ENCODE results near the gene PCDH8. TPM values are rescaled to one million over a fixed set of nuclear protein-coding genes. Genes with fewer than 3 reads are reported as not detected.

Gene PCDH8
- total and polyA plus RNA-seq, 10 of the 15 experiments (the other 5 are each of a cell fraction or from before 2014, with no cell fraction given), result 0.03 to 0.86 (median 0.45) TPM; not detected in 1

DNA sequence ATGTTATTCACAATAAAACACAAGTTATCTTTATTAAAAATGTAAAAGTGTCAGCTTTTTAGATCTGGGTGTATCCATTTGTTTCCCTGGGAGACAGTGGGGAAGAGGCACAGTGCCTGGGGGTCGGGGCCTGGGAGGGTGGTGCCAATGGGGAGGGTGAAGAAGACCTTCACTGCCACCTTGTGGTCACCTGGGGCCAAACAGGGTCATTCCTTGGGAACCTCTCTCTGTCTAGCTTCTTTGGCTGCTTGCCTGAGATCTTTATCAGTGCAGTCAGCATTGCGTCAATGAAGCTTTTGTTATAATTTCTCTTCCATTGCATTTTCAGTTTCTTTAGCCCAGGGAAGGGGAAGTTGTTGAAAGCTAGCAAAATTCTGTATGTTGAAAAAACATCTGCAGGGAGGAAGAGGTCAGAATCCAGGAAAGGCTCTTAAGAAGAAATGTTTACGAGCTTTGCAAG, 39.1 kb downstream of the PCDH8 start (continued):
- TF ChIP-seq, protein P1, sequence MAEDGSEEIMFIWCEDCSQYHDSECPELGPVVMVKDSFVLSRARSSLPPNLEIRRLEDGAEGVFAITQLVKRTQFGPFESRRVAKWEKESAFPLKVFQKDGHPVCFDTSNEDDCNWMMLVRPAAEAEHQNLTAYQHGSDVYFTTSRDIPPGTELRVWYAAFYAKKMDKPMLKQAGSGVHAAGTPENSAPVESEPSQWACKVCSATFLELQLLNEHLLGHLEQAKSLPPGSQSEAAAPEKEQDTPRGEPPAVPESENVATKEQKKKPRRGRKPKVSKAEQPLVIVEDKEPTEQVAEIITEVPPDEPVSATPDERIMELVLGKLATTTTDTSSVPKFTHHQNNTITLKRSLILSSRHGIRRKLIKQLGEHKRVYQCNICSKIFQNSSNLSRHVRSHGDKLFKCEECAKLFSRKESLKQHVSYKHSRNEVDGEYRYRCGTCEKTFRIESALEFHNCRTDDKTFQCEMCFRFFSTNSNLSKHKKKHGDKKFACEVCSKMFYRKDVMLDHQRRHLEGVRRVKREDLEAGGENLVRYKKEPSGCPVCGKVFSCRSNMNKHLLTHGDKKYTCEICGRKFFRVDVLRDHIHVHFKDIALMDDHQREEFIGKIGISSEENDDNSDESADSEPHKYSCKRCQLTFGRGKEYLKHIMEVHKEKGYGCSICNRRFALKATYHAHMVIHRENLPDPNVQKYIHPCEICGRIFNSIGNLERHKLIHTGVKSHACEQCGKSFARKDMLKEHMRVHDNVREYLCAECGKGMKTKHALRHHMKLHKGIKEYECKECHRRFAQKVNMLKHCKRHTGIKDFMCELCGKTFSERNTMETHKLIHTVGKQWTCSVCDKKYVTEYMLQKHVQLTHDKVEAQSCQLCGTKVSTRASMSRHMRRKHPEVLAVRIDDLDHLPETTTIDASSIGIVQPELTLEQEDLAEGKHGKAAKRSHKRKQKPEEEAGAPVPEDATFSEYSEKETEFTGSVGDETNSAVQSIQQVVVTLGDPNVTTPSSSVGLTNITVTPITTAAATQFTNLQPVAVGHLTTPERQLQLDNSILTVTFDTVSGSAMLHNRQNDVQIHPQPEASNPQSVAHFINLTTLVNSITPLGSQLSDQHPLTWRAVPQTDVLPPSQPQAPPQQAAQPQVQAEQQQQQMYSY (CRISPR knock-in tag; IDR thresholded peaks at IDR 0.05), result no peak
- no peak for TF ChIP-seq ZBED1 (IDR thresholded peaks at IDR 0.05; ENCODE audit: borderline replicate concordance)
- 0 out of 2 replicates have a peak, but pooled peaks have one; percentile 16 for TF ChIP-seq CREB1 (IDR thresholded peaks at IDR 0.05; ENCODE audit: low read depth)
- TF ChIP-seq ZNF687 (IDR thresholded peaks at IDR 0.05), result peak; percentile 63
- TF ChIP-seq BHLHE40 (IDR thresholded peaks at IDR 0.05; ENCODE audit: borderline replicate concordance in 1 of 2, low read depth in 2 of 2, low read length in 1 of 2), result no peak
- TF ChIP-seq TARDBP (IDR thresholded peaks at IDR 0.05; ENCODE audit: borderline replicate concordance), result no peak
- TF ChIP-seq, protein P2, sequence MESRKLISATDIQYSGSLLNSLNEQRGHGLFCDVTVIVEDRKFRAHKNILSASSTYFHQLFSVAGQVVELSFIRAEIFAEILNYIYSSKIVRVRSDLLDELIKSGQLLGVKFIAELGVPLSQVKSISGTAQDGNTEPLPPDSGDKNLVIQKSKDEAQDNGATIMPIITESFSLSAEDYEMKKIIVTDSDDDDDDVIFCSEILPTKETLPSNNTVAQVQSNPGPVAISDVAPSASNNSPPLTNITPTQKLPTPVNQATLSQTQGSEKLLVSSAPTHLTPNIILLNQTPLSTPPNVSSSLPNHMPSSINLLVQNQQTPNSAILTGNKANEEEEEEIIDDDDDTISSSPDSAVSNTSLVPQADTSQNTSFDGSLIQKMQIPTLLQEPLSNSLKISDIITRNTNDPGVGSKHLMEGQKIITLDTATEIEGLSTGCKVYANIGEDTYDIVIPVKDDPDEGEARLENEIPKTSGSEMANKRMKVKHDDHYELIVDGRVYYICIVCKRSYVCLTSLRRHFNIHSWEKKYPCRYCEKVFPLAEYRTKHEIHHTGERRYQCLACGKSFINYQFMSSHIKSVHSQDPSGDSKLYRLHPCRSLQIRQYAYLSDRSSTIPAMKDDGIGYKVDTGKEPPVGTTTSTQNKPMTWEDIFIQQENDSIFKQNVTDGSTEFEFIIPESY (IDR thresholded peaks at IDR 0.05), result no peak
- no peak for TF ChIP-seq BMI1 (IDR thresholded peaks at IDR 0.05; ENCODE audit: borderline replicate concordance)
- TF ChIP-seq, protein P3, sequence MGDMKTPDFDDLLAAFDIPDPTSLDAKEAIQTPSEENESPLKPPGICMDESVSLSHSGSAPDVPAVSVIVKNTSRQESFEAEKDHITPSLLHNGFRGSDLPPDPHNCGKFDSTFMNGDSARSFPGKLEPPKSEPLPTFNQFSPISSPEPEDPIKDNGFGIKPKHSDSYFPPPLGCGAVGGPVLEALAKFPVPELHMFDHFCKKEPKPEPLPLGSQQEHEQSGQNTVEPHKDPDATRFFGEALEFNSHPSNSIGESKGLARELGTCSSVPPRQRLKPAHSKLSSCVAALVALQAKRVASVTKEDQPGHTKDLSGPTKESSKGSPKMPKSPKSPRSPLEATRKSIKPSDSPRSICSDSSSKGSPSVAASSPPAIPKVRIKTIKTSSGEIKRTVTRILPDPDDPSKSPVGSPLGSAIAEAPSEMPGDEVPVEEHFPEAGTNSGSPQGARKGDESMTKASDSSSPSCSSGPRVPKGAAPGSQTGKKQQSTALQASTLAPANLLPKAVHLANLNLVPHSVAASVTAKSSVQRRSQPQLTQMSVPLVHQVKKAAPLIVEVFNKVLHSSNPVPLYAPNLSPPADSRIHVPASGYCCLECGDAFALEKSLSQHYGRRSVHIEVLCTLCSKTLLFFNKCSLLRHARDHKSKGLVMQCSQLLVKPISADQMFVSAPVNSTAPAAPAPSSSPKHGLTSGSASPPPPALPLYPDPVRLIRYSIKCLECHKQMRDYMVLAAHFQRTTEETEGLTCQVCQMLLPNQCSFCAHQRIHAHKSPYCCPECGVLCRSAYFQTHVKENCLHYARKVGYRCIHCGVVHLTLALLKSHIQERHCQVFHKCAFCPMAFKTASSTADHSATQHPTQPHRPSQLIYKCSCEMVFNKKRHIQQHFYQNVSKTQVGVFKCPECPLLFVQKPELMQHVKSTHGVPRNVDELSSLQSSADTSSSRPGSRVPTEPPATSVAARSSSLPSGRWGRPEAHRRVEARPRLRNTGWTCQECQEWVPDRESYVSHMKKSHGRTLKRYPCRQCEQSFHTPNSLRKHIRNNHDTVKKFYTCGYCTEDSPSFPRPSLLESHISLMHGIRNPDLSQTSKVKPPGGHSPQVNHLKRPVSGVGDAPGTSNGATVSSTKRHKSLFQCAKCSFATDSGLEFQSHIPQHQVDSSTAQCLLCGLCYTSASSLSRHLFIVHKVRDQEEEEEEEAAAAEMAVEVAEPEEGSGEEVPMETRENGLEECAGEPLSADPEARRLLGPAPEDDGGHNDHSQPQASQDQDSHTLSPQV (IDR thresholded peaks at IDR 0.05), result peak; percentile 68; the same call in 1 of the 2 replicates
- TF ChIP-seq TAF1 (IDR thresholded peaks at IDR 0.05; ENCODE audit: borderline replicate concordance, low read depth, low read length), result no peak
- TF ChIP-seq RELB (IDR thresholded peaks at IDR 0.05; ENCODE audit: low read depth), result peak; percentile 45; the same call in 1 of the 2 replicates
- TF ChIP-seq FOXM1 (IDR thresholded peaks at IDR 0.05; ENCODE audit: low read depth, low read length), result 0 out of 2 replicates have a peak, but pooled peaks have one; percentile 12

Data from GM12878 (cell line).